WTC11 (cell line): Measurements from ENCODE around the gene IRF1. TPM values are rescaled to one million over a fixed set of nuclear protein-coding genes. Genes with fewer than 3 reads are reported as not detected.

Experiments used
- ATAC-seq: fragments of 200-7000 bp; cut with Tn5 transposase; 2 replicates; pipeline ENCODE4 v1.10.0; 2021; ENCODE audit warnings: mild to moderate bottlenecking, moderate library complexity
- CTCF ChIA-PET: fragments of 300-600 bp; sonication (Branson Sonifier 250); formaldehyde crosslinking; loops from one replicate; lab custom pipeline; 2021; ENCODE audit warnings: antibody characterized with exemption; lab: Charles Lee
- POLR2A ChIA-PET: fragments of 350-600 bp; sonication (Branson Sonifier 250); formaldehyde crosslinking; loops from one replicate; lab custom pipeline; 2021; ENCODE audit warnings: antibody characterized with exemption; lab: Charles Lee
- DNase-seq: peaks from one replicate; pipeline ENCODE4 v3.0.0; 2021; ENCODE audit warnings: low spot score
- H3K27ac Mint-ChIP-seq: 2 replicates; pipeline ENCODE4 v1.8.0; 2021; ENCODE audit warnings: mixed read lengths
- H3K27me3 Mint-ChIP-seq: 2 replicates; pipeline ENCODE4 v1.8.0; 2021; ENCODE audit warnings: low read depth, mild to moderate bottlenecking, moderate library complexity, mixed read lengths
- H3K36me3 Mint-ChIP-seq: 2 replicates; pipeline ENCODE4 v1.8.0; 2021; ENCODE audit warnings: mixed read lengths
- H3K4me1 Mint-ChIP-seq: 2 replicates; pipeline ENCODE4 v1.8.0; 2022; ENCODE audit warnings: mixed read lengths
- H3K4me3 Mint-ChIP-seq: 2 replicates; pipeline ENCODE4 v1.8.0; 2021; ENCODE audit warnings: mild to moderate bottlenecking, moderate library complexity, mixed read lengths
- H3K9me3 Mint-ChIP-seq: 2 replicates; pipeline ENCODE4 v1.8.0; 2021; ENCODE audit warnings: mixed read lengths
- ATF1 ChIP-seq: sonication (generic); formaldehyde crosslinking; IDR thresholded peaks from 2 replicates; pipeline ENCODE4 v1.8.1; 2023; ENCODE audit warnings: mild to moderate bottlenecking, moderate library complexity, missing genetic modification reagents
- CBFB ChIP-seq: sonication (generic); formaldehyde crosslinking; IDR thresholded peaks from 2 replicates; pipeline ENCODE4 v1.8.1; 2022; ENCODE audit warnings: mild to moderate bottlenecking, low read depth, missing genetic modification reagents
- ELF4 ChIP-seq: sonication (generic); formaldehyde crosslinking; IDR thresholded peaks from 2 replicates; pipeline ENCODE4 v1.8.1; 2022; ENCODE audit warnings: low read depth, mild to moderate bottlenecking, moderate library complexity, missing genetic modification reagents
- FOXP4 ChIP-seq: sonication (generic); formaldehyde crosslinking; IDR thresholded peaks from 2 replicates; pipeline ENCODE4 v1.8.0; 2022; ENCODE audit warnings: mild to moderate bottlenecking, missing genetic modification reagents
- GABPB1 ChIP-seq: sonication (generic); formaldehyde crosslinking; IDR thresholded peaks from 2 replicates; pipeline ENCODE4 v1.8.1; 2023; ENCODE audit warnings: mild to moderate bottlenecking, missing genetic modification reagents
- GTF2I ChIP-seq: fragments of 250-450 bp; sonication (Bioruptor Pico); conservative IDR thresholded peaks from 2 replicates; pipeline ENCODE4 v1.4.0; 2021; ENCODE audit warnings: mild to moderate bottlenecking
- JAZF1 ChIP-seq: fragments of 250-450 bp; sonication (Bioruptor Pico); IDR thresholded peaks from 2 replicates; pipeline ENCODE4 v1.9.0; 2021; ENCODE audit warnings: moderate library complexity, mild to moderate bottlenecking, inconsistent platforms
- MXD4 ChIP-seq: fragments of 250-450 bp; sonication (Bioruptor Pico); IDR thresholded peaks from 2 replicates; pipeline ENCODE4 v1.8.0; 2021; ENCODE audit warnings: mild to moderate bottlenecking, moderate library complexity, borderline replicate concordance
- MYBL2 ChIP-seq: sonication (generic); formaldehyde crosslinking; IDR thresholded peaks from 2 replicates; pipeline ENCODE4 v1.8.1; 2023; ENCODE audit warnings: mild to moderate bottlenecking, moderate library complexity, missing genetic modification reagents
- NFATC4 ChIP-seq: fragments of 250-450 bp; sonication (Bioruptor Pico); IDR thresholded peaks from 2 replicates; pipeline ENCODE4 v1.9.0; 2021; ENCODE audit warnings: mild to moderate bottlenecking
- TCF7 ChIP-seq: sonication (generic); formaldehyde crosslinking; IDR thresholded peaks from 2 replicates; pipeline ENCODE4 v1.8.0; 2022; ENCODE audit warnings: mild to moderate bottlenecking, low read depth, missing genetic modification reagents, moderate library complexity
- TEAD4 ChIP-seq: sonication (generic); formaldehyde crosslinking; IDR thresholded peaks from 2 replicates; pipeline ENCODE4 v1.8.0; 2022; ENCODE audit warnings: mild to moderate bottlenecking, missing genetic modification reagents
- ZBTB43 ChIP-seq: sonication (generic); formaldehyde crosslinking; IDR thresholded peaks from 2 replicates; pipeline ENCODE4 v1.8.1; 2023; ENCODE audit warnings: mild to moderate bottlenecking, missing genetic modification reagents
- ZNF138 ChIP-seq: sonication (generic); formaldehyde crosslinking; conservative IDR thresholded peaks from 2 replicates; pipeline ENCODE4 v1.8.1; 2022; ENCODE audit warnings: mild to moderate bottlenecking, moderate library complexity, missing genetic modification reagents
- ZNF232 ChIP-seq: sonication (generic); formaldehyde crosslinking; IDR thresholded peaks from 2 replicates; pipeline ENCODE4 v1.8.0; 2022; ENCODE audit warnings: mild to moderate bottlenecking, missing genetic modification reagents
- ZNF396 ChIP-seq: fragments of 250-450 bp; sonication (Bioruptor Pico); IDR thresholded peaks from 2 replicates; pipeline ENCODE4 v1.8.0; 2021; ENCODE audit warnings: mild to moderate bottlenecking, moderate library complexity, borderline replicate concordance
- ZNF416 ChIP-seq: fragments of 250-450 bp; sonication (Bioruptor Pico); IDR thresholded peaks from 2 replicates; pipeline ENCODE4 v1.9.0; 2021; ENCODE audit warnings: mild to moderate bottlenecking, inconsistent platforms
- ZNF423 ChIP-seq: fragments of 250-450 bp; sonication (Bioruptor Pico); IDR thresholded peaks from 2 replicates; pipeline ENCODE4 v2.1.2; 2022; ENCODE audit warnings: mild to moderate bottlenecking, moderate library complexity
- ZNF532 ChIP-seq: fragments of 250-450 bp; sonication (Bioruptor Pico); IDR thresholded peaks from 2 replicates; pipeline ENCODE4 v1.9.0; 2021; ENCODE audit warnings: mild to moderate bottlenecking, borderline replicate concordance
- total RNA-seq: library from RNA; stranded (reverse); gene quantifications from 3 replicates; pipeline ENCODE4 v1.2.3, GENCODE V29; 2021
- TF ChIP-seq, protein P1 (sequence below): sonication (generic); formaldehyde crosslinking; IDR thresholded peaks from 2 replicates; pipeline ENCODE4 v1.8.1; 2023; ENCODE audit warnings: mild to moderate bottlenecking, missing genetic modification reagents, moderate library complexity
- TF ChIP-seq, protein P2 (sequence below): sonication (generic); formaldehyde crosslinking; conservative IDR thresholded peaks from 2 replicates; pipeline ENCODE4 v1.8.1; 2023; ENCODE audit warnings: mild to moderate bottlenecking, low read depth, missing genetic modification reagents, moderate library complexity

IRF1 gene
- total RNA-seq, 1 experiment from 2014 or later, result 8.8 TPM

- no peak for DNase-seq
- ChIA-PET CTCF (interaction anchor here (0.9 to 1.0 kb wide), 3 partner anchors 14 to 56 kb away, joined by 3 read pairs; no protein-coding TSS in a partner anchor), POLR2A (no interaction called here)
- Mint-ChIP-seq H3K4me1 (peaks cover 23% of the 10 kb centered on the region), H3K9me3 (peaks cover 10% of the 10 kb centered on the region), H3K36me3 (peaks cover 6% of the 10 kb centered on the region; the same call in 1 of the 2 replicates), H3K27me3 (no peaks in the 10 kb centered on the region; the same call in 1 of the 2 replicates), H3K27ac (peak overlapping the region; percentile 75; the same call in 1 of the 2 replicates), H3K4me3 (no peak overlapping the region)
- no peak for TF ChIP-seq ZBTB43
- no peak for TF ChIP-seq JAZF1
- TF ChIP-seq, protein P1, sequence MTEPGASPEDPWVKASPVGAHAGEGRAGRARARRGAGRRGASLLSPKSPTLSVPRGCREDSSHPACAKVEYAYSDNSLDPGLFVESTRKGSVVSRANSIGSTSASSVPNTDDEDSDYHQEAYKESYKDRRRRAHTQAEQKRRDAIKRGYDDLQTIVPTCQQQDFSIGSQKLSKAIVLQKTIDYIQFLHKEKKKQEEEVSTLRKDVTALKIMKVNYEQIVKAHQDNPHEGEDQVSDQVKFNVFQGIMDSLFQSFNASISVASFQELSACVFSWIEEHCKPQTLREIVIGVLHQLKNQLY (CRISPR knock-in tag), result no peak
- no peak for ATAC-seq
These were observed 45.5 kb downstream of the IRF1 start for GRCh38 chr5:132444841-132445639.

- Mint-ChIP-seq H3K27me3 (no peaks in the 10 kb centered on the region; the same call in 1 of the 2 replicates), H3K4me1 (peaks cover 23% of the 10 kb centered on the region), H3K4me3 (no peak overlapping the region), H3K9me3 (peaks cover 10% of the 10 kb centered on the region), H3K27ac (0 out of 2 replicates have a peak overlapping the region, but pooled peaks have one; percentile 24), H3K36me3 (peaks cover 6% of the 10 kb centered on the region; the same call in 1 of the 2 replicates)
- ATAC-seq (peak; percentile 50), DNase-seq (no peak)
- POLR2A ChIA-PET, result no interaction called here
- CTCF ChIA-PET, result interaction anchor here (1.0 to 1.1 kb wide), 4 partner anchors 11 to 57 kb away, joined by 3 to 6 read pairs (median 4); no protein-coding TSS in a partner anchor
- TF ChIP-seq, protein P2, sequence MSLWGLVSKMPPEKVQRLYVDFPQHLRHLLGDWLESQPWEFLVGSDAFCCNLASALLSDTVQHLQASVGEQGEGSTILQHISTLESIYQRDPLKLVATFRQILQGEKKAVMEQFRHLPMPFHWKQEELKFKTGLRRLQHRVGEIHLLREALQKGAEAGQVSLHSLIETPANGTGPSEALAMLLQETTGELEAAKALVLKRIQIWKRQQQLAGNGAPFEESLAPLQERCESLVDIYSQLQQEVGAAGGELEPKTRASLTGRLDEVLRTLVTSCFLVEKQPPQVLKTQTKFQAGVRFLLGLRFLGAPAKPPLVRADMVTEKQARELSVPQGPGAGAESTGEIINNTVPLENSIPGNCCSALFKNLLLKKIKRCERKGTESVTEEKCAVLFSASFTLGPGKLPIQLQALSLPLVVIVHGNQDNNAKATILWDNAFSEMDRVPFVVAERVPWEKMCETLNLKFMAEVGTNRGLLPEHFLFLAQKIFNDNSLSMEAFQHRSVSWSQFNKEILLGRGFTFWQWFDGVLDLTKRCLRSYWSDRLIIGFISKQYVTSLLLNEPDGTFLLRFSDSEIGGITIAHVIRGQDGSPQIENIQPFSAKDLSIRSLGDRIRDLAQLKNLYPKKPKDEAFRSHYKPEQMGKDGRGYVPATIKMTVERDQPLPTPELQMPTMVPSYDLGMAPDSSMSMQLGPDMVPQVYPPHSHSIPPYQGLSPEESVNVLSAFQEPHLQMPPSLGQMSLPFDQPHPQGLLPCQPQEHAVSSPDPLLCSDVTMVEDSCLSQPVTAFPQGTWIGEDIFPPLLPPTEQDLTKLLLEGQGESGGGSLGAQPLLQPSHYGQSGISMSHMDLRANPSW (CRISPR knock-in tag), result no peak
- TF ChIP-seq MYBL2 (no peak), CBFB (CRISPR knock-in tag) (no peak), ZNF416 (CRISPR knock-in tag) (no peak), ATF1 (no peak), NFATC4 (CRISPR knock-in tag) (no peak), ELF4 (CRISPR knock-in tag) (no peak), TEAD4 (CRISPR knock-in tag) (no peak), FOXP4 (CRISPR knock-in tag) (no peak), GABPB1 (CRISPR knock-in tag) (no peak), ZNF138 (CRISPR knock-in tag) (no peak), ZNF423 (CRISPR knock-in tag) (no peak), ZNF532 (CRISPR knock-in tag) (no peak), GTF2I (no peak), MXD4 (CRISPR knock-in tag) (no peak), TCF7 (CRISPR knock-in tag) (no peak), ZNF232 (no peak), ZNF396 (CRISPR knock-in tag) (no peak)
These were observed 46.5 kb downstream of the IRF1 start for GRCh38 chr5:132444061-132444460.
